Measurements from ENCODE around the gene ZSCAN12. TPM values are rescaled to one million over a fixed set of nuclear protein-coding genes. Genes with fewer than 3 reads are reported as not detected.

The ZSCAN12 gene
- total RNA-seq, 1 experiment from 2014 or later: 7.8 TPM

GRCh38 chr6:28383235-28384142, 16.1 kb downstream of the ZSCAN12 start (continued):
- TF ChIP-seq E2F5 (CRISPR knock-in tag; IDR thresholded peaks at IDR 0.05): no peak
- 0 out of 2 replicates have a peak, but pooled peaks have one; percentile 12 for TF ChIP-seq NFYB (CRISPR knock-in tag; conservative IDR thresholded peaks at IDR 0.05; ENCODE audit: low read depth)
- no peak for TF ChIP-seq ATF1 (CRISPR knock-in tag; IDR thresholded peaks at IDR 0.05)
- no peak for TF ChIP-seq ZNF396 (CRISPR knock-in tag; IDR thresholded peaks at IDR 0.05; ENCODE audit: borderline replicate concordance)
- peak; percentile 85 for TF ChIP-seq GABPB1 (CRISPR knock-in tag; IDR thresholded peaks at IDR 0.05)
- TF ChIP-seq ZSCAN18 (CRISPR knock-in tag; IDR thresholded peaks at IDR 0.05): no peak
- TF ChIP-seq ESRRA (CRISPR knock-in tag; IDR thresholded peaks at IDR 0.05; ENCODE audit: borderline replicate concordance): no peak
- no peak for TF ChIP-seq ZMAT4 (CRISPR knock-in tag; IDR thresholded peaks at IDR 0.05)
- TF ChIP-seq ZNF671 (CRISPR knock-in tag; IDR thresholded peaks at IDR 0.05): no peak
- TF ChIP-seq MYBL2 (CRISPR knock-in tag; IDR thresholded peaks at IDR 0.05): peak; percentile 98
- 0 out of 2 replicates have a peak, but pooled peaks have one; percentile 83 for TF ChIP-seq KAT7 (CRISPR knock-in tag; IDR thresholded peaks at IDR 0.05; ENCODE audit: borderline replicate concordance)
- TF ChIP-seq ARID4B (CRISPR knock-in tag; IDR thresholded peaks at IDR 0.05; ENCODE audit: borderline replicate concordance): peak; percentile 90
- TF ChIP-seq ZNF219 (CRISPR knock-in tag; IDR thresholded peaks at IDR 0.05; ENCODE audit: borderline replicate concordance): no peak
- TF ChIP-seq MXD4 (CRISPR knock-in tag; IDR thresholded peaks at IDR 0.05; ENCODE audit: borderline replicate concordance): no peak
- TF ChIP-seq CREB1 (CRISPR knock-in tag; IDR thresholded peaks at IDR 0.05): peak; percentile 84
- TF ChIP-seq NR1H2 (CRISPR knock-in tag; IDR thresholded peaks at IDR 0.05): no peak
- TF ChIP-seq ZBTB43 (CRISPR knock-in tag; IDR thresholded peaks at IDR 0.05): no peak
- peak; percentile 86; the same call in 1 of the 2 replicates for TF ChIP-seq TEAD1 (CRISPR knock-in tag; IDR thresholded peaks at IDR 0.05)
- TF ChIP-seq CREM (CRISPR knock-in tag; IDR thresholded peaks at IDR 0.05): peak; percentile 56; the same call in 1 of the 2 replicates
- peak; percentile 38; the same call in 1 of the 2 replicates for TF ChIP-seq HMGXB4 (CRISPR knock-in tag; IDR thresholded peaks at IDR 0.05)
- TF ChIP-seq USF1 (CRISPR knock-in tag; IDR thresholded peaks at IDR 0.05): peak; percentile 83
- TF ChIP-seq GTF2I (CRISPR knock-in tag; conservative IDR thresholded peaks at IDR 0.05): no peak
- TF ChIP-seq FOXP4 (CRISPR knock-in tag; IDR thresholded peaks at IDR 0.05): 0 out of 2 replicates have a peak, but pooled peaks have one; percentile 59
- TF ChIP-seq PRRX2 (CRISPR knock-in tag; IDR thresholded peaks at IDR 0.05): no peak
